HEK293 (cell line): ENCODE results near the gene ZSCAN22.

Experiments used
- CTCF ChIA-PET: fragments of 350-600 bp; formaldehyde crosslinking; extraction: SDS; loops from one replicate; lab custom pipeline; 2021; ENCODE audit warnings: antibody characterized with exemption; lab: Yijun Ruan, JAX
- POLR2A ChIA-PET: fragments of 300-600 bp; formaldehyde crosslinking; extraction: SDS; loops from one replicate; lab custom pipeline; 2020; ENCODE audit warnings: antibody characterized with exemption, inconsistent platforms; lab: Yijun Ruan, JAX
- H3K27ac ChIP-seq: fragments of 200-500 bp; sonication (Bioruptor generic); 2 replicates; pipeline ENCODE4 v1.5.1; 2014; ENCODE audit warnings: low read depth, low read length, control low read depth, inconsistent platforms; ENCODE audit errors: extremely low read depth
- H3K36me3 ChIP-seq, 2 experiments: fragments of 200-500 bp in 1 of 2; sonication (Bioruptor generic) in 1 of 2; 1 replicate in 1 of 2; 2 replicates in 1 of 2; pipeline ENCODE4 v1.5.1; 2014 to 2017; ENCODE audit warnings: inconsistent platforms in 2 of 2, low read length in 2 of 2; ENCODE audit not compliant: control insufficient read depth in 2 of 2, insufficient read depth in 1 of 2
- H3K4me1 ChIP-seq: fragments of 200-500 bp; sonication (Bioruptor generic); 2 replicates; pipeline ENCODE4 v1.5.1; 2014; ENCODE audit warnings: mild to moderate bottlenecking, low read length, inconsistent platforms; ENCODE audit not compliant: control insufficient read depth, insufficient read depth
- H3K4me3 ChIP-seq: 2 replicates; pipeline ENCODE4 v1.5.1; 2011; ENCODE audit warnings: low read depth, mild to moderate bottlenecking, control low read depth, low read length, moderate library complexity
- H3K9me3 ChIP-seq: fragments of 200-500 bp; sonication (Bioruptor generic); 2 replicates; pipeline ENCODE4 v1.5.1; 2014; ENCODE audit warnings: low read depth, low read length, inconsistent platforms; ENCODE audit not compliant: control insufficient read depth, insufficient read depth
- BCL11A ChIP-seq: fragments of 450-650 bp; formaldehyde crosslinking; IDR thresholded peaks from 2 replicates; pipeline ENCODE4 v1.5.1; 2016; ENCODE audit warnings: low read depth, missing biosample characterization, missing genetic modification characterization
- GLI2 ChIP-seq: fragments of 450-650 bp; formaldehyde crosslinking; IDR thresholded peaks from 2 replicates; pipeline ENCODE4; 2017; ENCODE audit warnings: missing biosample characterization, missing genetic modification characterization, low read depth, borderline replicate concordance
- GLIS2 ChIP-seq: fragments of 450-650 bp; formaldehyde crosslinking; IDR thresholded peaks from 2 replicates; pipeline ENCODE4 v1.5.1; 2016; ENCODE audit warnings: missing biosample characterization, missing genetic modification characterization
- KLF9 ChIP-seq: fragments of 450-650 bp; formaldehyde crosslinking; IDR thresholded peaks from 2 replicates; pipeline ENCODE4 v1.5.1; 2016; ENCODE audit warnings: missing biosample characterization, missing genetic modification characterization, low read depth
- REST ChIP-seq: fragments of 450-650 bp; formaldehyde crosslinking; IDR thresholded peaks from 2 replicates; pipeline ENCODE4 v1.5.1; 2016; ENCODE audit warnings: missing biosample characterization, missing genetic modification characterization
- SETDB1 ChIP-seq: IDR thresholded peaks from one replicate; pipeline ENCODE4 v1.6.1; 2017; ENCODE audit warnings: mild to moderate bottlenecking, low read length, moderate library complexity, mixed read lengths; ENCODE audit not compliant: insufficient read length
- ZBTB8A ChIP-seq: fragments of 450-650 bp; formaldehyde crosslinking; IDR thresholded peaks from 2 replicates; pipeline ENCODE4 v1.5.1; 2016; ENCODE audit warnings: missing biosample characterization, missing genetic modification characterization
- ZFP3 ChIP-seq: fragments of 450-650 bp; formaldehyde crosslinking; IDR thresholded peaks from 2 replicates; pipeline ENCODE4 v1.5.1; 2016; ENCODE audit warnings: low read depth, missing biosample characterization, missing genetic modification characterization
- ZFP41 ChIP-seq: fragments of 450-650 bp; formaldehyde crosslinking; IDR thresholded peaks from 2 replicates; pipeline ENCODE4 v1.5.1; 2016; ENCODE audit warnings: missing biosample characterization, missing genetic modification characterization, borderline replicate concordance
- ZNF175 ChIP-seq: fragments of 450-650 bp; formaldehyde crosslinking; IDR thresholded peaks from 2 replicates; pipeline ENCODE4 v1.5.1; 2016; ENCODE audit warnings: missing biosample characterization, missing genetic modification characterization
- ZNF202 ChIP-seq: fragments of 450-650 bp; formaldehyde crosslinking; IDR thresholded peaks from 2 replicates; pipeline ENCODE4 v1.5.1; 2016; ENCODE audit warnings: missing biosample characterization, missing genetic modification characterization, borderline replicate concordance
- ZNF211 ChIP-seq: fragments of 450-650 bp; formaldehyde crosslinking; IDR thresholded peaks from 2 replicates; pipeline ENCODE4 v1.5.1; 2016; ENCODE audit warnings: low read depth, missing biosample characterization, missing genetic modification characterization
- ZNF214 ChIP-seq: fragments of 450-650 bp; formaldehyde crosslinking; IDR thresholded peaks from 2 replicates; pipeline ENCODE4 v1.5.1; 2017; ENCODE audit warnings: missing biosample characterization, mild to moderate bottlenecking, missing genetic modification characterization, borderline replicate concordance
- ZNF311 ChIP-seq: fragments of 450-650 bp; formaldehyde crosslinking; IDR thresholded peaks from 2 replicates; pipeline ENCODE4 v1.5.1; 2017; ENCODE audit warnings: missing biosample characterization, missing genetic modification characterization, borderline replicate concordance
- ZNF341 ChIP-seq: fragments of 450-650 bp; formaldehyde crosslinking; IDR thresholded peaks from 2 replicates; pipeline ENCODE4; 2016; ENCODE audit warnings: low read depth, missing biosample characterization, missing genetic modification characterization
- ZNF366 ChIP-seq: fragments of 450-650 bp; formaldehyde crosslinking; conservative IDR thresholded peaks from 2 replicates; pipeline ENCODE4 v1.5.1; 2016; ENCODE audit warnings: missing biosample characterization, missing genetic modification characterization
- ZNF585B ChIP-seq: fragments of 450-650 bp; formaldehyde crosslinking; IDR thresholded peaks from 2 replicates; pipeline ENCODE4 v1.5.1; 2016; ENCODE audit warnings: missing biosample characterization, missing genetic modification characterization
- ZNF626 ChIP-seq: fragments of 450-650 bp; sonication (Bioruptor Pico); formaldehyde crosslinking; IDR thresholded peaks from 2 replicates; pipeline ENCODE4 v1.5.1; 2018; ENCODE audit warnings: missing biosample characterization, missing genetic modification characterization, inconsistent platforms
- ZNF645 ChIP-seq: fragments of 450-650 bp; formaldehyde crosslinking; IDR thresholded peaks from 2 replicates; pipeline ENCODE4; 2016; ENCODE audit warnings: missing biosample characterization, missing genetic modification characterization
- ZNF701 ChIP-seq: fragments of 450-650 bp; formaldehyde crosslinking; IDR thresholded peaks from 2 replicates; pipeline ENCODE4 v1.5.1; 2016; ENCODE audit warnings: missing biosample characterization, missing genetic modification characterization
- ZNF747 ChIP-seq: fragments of 450-650 bp; formaldehyde crosslinking; IDR thresholded peaks from 2 replicates; pipeline ENCODE4 v1.5.1; 2016; ENCODE audit warnings: missing biosample characterization, missing genetic modification characterization
- ZNF76 ChIP-seq: fragments of 450-650 bp; formaldehyde crosslinking; IDR thresholded peaks from 2 replicates; pipeline ENCODE4; 2016; ENCODE audit warnings: low read depth, missing biosample characterization, missing genetic modification characterization, borderline replicate concordance
- ZSCAN30 ChIP-seq: fragments of 450-650 bp; IDR thresholded peaks from 2 replicates; pipeline ENCODE4 v1.5.1; 2018; ENCODE audit warnings: missing biosample characterization, mild to moderate bottlenecking, missing genetic modification characterization, moderate library complexity
- TF ChIP-seq, protein P1 (sequence below): fragments of 450-650 bp; formaldehyde crosslinking; IDR thresholded peaks from 2 replicates; pipeline ENCODE4 v1.5.1; 2017; ENCODE audit warnings: missing biosample characterization, missing genetic modification characterization
- TF ChIP-seq, protein P2 (sequence below): fragments of 450-650 bp; formaldehyde crosslinking; IDR thresholded peaks from 2 replicates; pipeline ENCODE4 v1.5.1; 2016; ENCODE audit warnings: missing biosample characterization, missing genetic modification characterization, low read depth

Gene ZSCAN22

DNA sequence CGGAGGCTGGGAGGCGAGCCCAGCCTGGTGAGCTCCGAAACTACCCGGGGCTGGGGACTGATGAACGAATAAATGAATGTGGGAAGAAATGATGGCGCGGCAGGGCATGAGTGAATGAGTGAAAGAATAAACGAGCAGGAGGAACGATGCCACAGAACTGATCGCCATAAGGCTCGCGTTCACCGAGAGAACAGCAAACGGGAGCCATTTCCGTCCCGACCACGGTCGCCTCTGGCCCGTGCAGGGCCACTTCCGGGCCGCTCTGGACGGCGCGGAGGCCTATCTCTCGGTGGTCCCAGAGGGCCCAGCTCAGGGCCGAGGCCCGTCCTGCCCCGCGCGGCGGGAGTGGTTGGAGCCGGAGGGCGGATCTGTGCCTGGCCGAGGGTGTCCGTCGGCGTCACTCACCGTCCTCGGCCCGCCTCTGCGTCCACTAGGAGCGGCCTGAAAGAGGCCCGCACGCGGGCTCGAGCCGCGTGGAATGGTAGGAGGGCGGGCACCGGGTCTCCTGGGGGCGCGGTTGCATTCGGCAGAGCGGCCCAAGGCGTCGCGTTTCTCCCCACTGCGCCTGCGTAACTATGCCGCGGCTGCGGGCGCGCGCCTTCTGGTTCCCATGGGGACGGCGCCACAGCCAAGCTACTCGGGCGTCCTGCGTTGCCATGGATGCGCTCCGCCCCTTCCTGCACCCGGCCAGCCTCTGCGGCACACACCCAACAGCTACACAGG, 35.6 kb downstream of the ZSCAN22 start, which contains the start of gene ZNF497 (continued):
- TF ChIP-seq BCL11A (tag by site-specific recombination) (no peak), ZNF76 (tag by site-specific recombination) (peak; percentile 90), ZNF747 (tag by site-specific recombination) (no peak), ZBTB8A (tag by site-specific recombination) (peak; percentile 93), ZNF202 (tag by site-specific recombination) (no peak), ZNF311 (tag by site-specific recombination) (no peak), GLIS2 (tag by site-specific recombination) (0 out of 2 replicates have a peak, but pooled peaks have one; percentile 9), ZFP3 (tag by site-specific recombination) (no peak), ZFP41 (no peak), ZSCAN30 (tag by site-specific recombination) (peak; percentile 95), REST (tag by site-specific recombination) (no peak), SETDB1 (no peak), ZNF175 (no peak), ZNF341 (tag by site-specific recombination) (peak; percentile 90), GLI2 (no peak), ZNF701 (tag by site-specific recombination) (no peak), KLF9 (peak; percentile 95)
- TF ChIP-seq, protein P1, sequence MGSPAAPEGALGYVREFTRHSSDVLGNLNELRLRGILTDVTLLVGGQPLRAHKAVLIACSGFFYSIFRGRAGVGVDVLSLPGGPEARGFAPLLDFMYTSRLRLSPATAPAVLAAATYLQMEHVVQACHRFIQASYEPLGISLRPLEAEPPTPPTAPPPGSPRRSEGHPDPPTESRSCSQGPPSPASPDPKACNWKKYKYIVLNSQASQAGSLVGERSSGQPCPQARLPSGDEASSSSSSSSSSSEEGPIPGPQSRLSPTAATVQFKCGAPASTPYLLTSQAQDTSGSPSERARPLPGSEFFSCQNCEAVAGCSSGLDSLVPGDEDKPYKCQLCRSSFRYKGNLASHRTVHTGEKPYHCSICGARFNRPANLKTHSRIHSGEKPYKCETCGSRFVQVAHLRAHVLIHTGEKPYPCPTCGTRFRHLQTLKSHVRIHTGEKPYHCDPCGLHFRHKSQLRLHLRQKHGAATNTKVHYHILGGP, result no peak

- H3K27ac ChIP-seq, result no peak overlapping the region
- TF ChIP-seq ZNF645 (no peak), ZNF366 (no peak), ZNF626 (tag by site-specific recombination) (no peak), ZNF214 (no peak), REST (tag by site-specific recombination) (no peak), ZNF175 (no peak), ZNF585B (tag by site-specific recombination) (no peak), ZNF211 (tag by site-specific recombination) (no peak)
- TF ChIP-seq, protein P2, sequence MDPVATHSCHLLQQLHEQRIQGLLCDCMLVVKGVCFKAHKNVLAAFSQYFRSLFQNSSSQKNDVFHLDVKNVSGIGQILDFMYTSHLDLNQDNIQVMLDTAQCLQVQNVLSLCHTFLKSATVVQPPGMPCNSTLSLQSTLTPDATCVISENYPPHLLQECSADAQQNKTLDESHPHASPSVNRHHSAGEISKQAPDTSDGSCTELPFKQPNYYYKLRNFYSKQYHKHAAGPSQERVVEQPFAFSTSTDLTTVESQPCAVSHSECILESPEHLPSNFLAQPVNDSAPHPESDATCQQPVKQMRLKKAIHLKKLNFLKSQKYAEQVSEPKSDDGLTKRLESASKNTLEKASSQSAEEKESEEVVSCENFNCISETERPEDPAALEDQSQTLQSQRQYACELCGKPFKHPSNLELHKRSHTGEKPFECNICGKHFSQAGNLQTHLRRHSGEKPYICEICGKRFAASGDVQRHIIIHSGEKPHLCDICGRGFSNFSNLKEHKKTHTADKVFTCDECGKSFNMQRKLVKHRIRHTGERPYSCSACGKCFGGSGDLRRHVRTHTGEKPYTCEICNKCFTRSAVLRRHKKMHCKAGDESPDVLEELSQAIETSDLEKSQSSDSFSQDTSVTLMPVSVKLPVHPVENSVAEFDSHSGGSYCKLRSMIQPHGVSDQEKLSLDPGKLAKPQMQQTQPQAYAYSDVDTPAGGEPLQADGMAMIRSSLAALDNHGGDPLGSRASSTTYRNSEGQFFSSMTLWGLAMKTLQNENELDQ, result no peak
These were observed 37.4 kb downstream of the ZSCAN22 start for GRCh38 chr19:58364146-58364545.

More at GRCh38 chr19:58364146-58364545, 37.4 kb downstream of the ZSCAN22 start:
- ChIA-PET POLR2A (interaction anchor here (0.5 to 3.2 kb wide), 10 partner anchors 8 to 202 kb away, joined by 3 to 35 read pairs (median 8); partner anchors contain the start of genes CHMP2A, ZBTB45, ZNF584 and ZNF8), CTCF (interaction anchor here (0.6 kb wide), 2 partner anchors 37 to 45 kb away, joined by 4 to 5 read pairs; partner anchors contain the start of genes ZNF584 and ZSCAN22)
- no peaks in the 10 kb centered on the region for H3K4me1 ChIP-seq
- no peaks in the 10 kb centered on the region for H3K9me3 ChIP-seq
- no peaks in the 10 kb centered on the region; a peak in 1 of 3 replicates for H3K36me3 ChIP-seq
- no peak overlapping the region for H3K4me3 ChIP-seq
